ENCODE results near the gene DSG3.

Gene DSG3

GRCh38 chr18:31439807-31440325, 7.7 kb upstream of the DSG3 start:
- ATAC-seq = no peak
- no peak for TF ChIP-seq ESRRG (CRISPR knock-in tag; IDR thresholded peaks at IDR 0.05)
- no peak for TF ChIP-seq PATZ1 (CRISPR knock-in tag; IDR thresholded peaks at IDR 0.05; ENCODE audit: borderline replicate concordance)
- no peak for TF ChIP-seq ZFP3 (CRISPR knock-in tag; IDR thresholded peaks at IDR 0.05)
- TF ChIP-seq RARB (CRISPR knock-in tag; IDR thresholded peaks at IDR 0.05) = no peak
- no peak for TF ChIP-seq OSR1 (CRISPR knock-in tag; IDR thresholded peaks at IDR 0.05)
- TF ChIP-seq PPARA (CRISPR knock-in tag; IDR thresholded peaks at IDR 0.05; ENCODE audit: borderline replicate concordance) = no peak
- no peak for TF ChIP-seq GLIS3 (CRISPR knock-in tag; IDR thresholded peaks at IDR 0.05)
- TF ChIP-seq ZC3H10 (CRISPR knock-in tag; IDR thresholded peaks at IDR 0.05) = no peak
- TF ChIP-seq POU6F1 (CRISPR knock-in tag; IDR thresholded peaks at IDR 0.05; ENCODE audit: borderline replicate concordance, low read depth) = no peak
- TF ChIP-seq ZNF70 (CRISPR knock-in tag; IDR thresholded peaks at IDR 0.05) = no peak
- TF ChIP-seq ZNF8 (CRISPR knock-in tag; IDR thresholded peaks at IDR 0.05) = no peak
- TF ChIP-seq ZFP30 (CRISPR knock-in tag; IDR thresholded peaks at IDR 0.05) = no peak
- TF ChIP-seq TCF4 (CRISPR knock-in tag; IDR thresholded peaks at IDR 0.05; ENCODE audit: borderline replicate concordance) = no peak
- TF ChIP-seq ARNTL (CRISPR knock-in tag; IDR thresholded peaks at IDR 0.05; ENCODE audit: borderline replicate concordance, low read depth) = no peak
- no peak for TF ChIP-seq BACH2 (CRISPR knock-in tag; IDR thresholded peaks at IDR 0.05; ENCODE audit: borderline replicate concordance)

- ATAC-seq = no peak
- TF ChIP-seq ISL1 (CRISPR knock-in tag; IDR thresholded peaks at IDR 0.05) (no peak), TOX (CRISPR knock-in tag; IDR thresholded peaks at IDR 0.05; ENCODE audit: borderline replicate concordance) (no peak), TCF4 (CRISPR knock-in tag; IDR thresholded peaks at IDR 0.05; ENCODE audit: borderline replicate concordance) (no peak), CSRNP3 (CRISPR knock-in tag; IDR thresholded peaks at IDR 0.05) (no peak), CREB5 (CRISPR knock-in tag; IDR thresholded peaks at IDR 0.05; ENCODE audit: low read depth) (no peak), ZC3H10 (CRISPR knock-in tag; IDR thresholded peaks at IDR 0.05) (no peak), PATZ1 (CRISPR knock-in tag; IDR thresholded peaks at IDR 0.05; ENCODE audit: borderline replicate concordance) (no peak), PPARA (CRISPR knock-in tag; IDR thresholded peaks at IDR 0.05; ENCODE audit: borderline replicate concordance) (no peak), RARB (CRISPR knock-in tag; IDR thresholded peaks at IDR 0.05) (no peak), ZNF8 (CRISPR knock-in tag; IDR thresholded peaks at IDR 0.05) (no peak), ZFP30 (CRISPR knock-in tag; IDR thresholded peaks at IDR 0.05) (no peak), TSHZ2 (CRISPR knock-in tag; IDR thresholded peaks at IDR 0.05) (no peak), SNAI2 (CRISPR knock-in tag; IDR thresholded peaks at IDR 0.05) (no peak), ARNTL (CRISPR knock-in tag; IDR thresholded peaks at IDR 0.05; ENCODE audit: borderline replicate concordance, low read depth) (no peak), ZNF70 (CRISPR knock-in tag; IDR thresholded peaks at IDR 0.05) (no peak), OSR1 (CRISPR knock-in tag; IDR thresholded peaks at IDR 0.05) (no peak), ZNF565 (CRISPR knock-in tag; conservative IDR thresholded peaks at IDR 0.05; ENCODE audit: low read depth) (no peak), ZFP3 (CRISPR knock-in tag; IDR thresholded peaks at IDR 0.05) (no peak)
Measured at GRCh38 chr18:31440787-31441186, 6.8 kb upstream of the DSG3 start.

Measured in SK-N-SH treated with all-trans-retinoic acid at 6 μM for 48 hours (cell line).